Activated gamma-delta T cell treated with anti-CD3 and anti-CD28 coated beads, Interleukin-2, amount 50 U/mL, for 16 hours (primary cell): ENCODE measurements around the gene PSPC1.

Experiments used
- DNase-seq: peaks from one replicate; pipeline ENCODE4 v3.0.0-alpha.2; 2020; ENCODE audit warnings: low read depth

The PSPC1 gene

GRCh38 chr13:19673473-19674430, 109.0 kb downstream of the PSPC1 start:
- DNase-seq: no peak

- no peak for DNase-seq
These were observed 109.8 kb downstream of the PSPC1 start for GRCh38 chr13:19672990-19673389.

DNA sequence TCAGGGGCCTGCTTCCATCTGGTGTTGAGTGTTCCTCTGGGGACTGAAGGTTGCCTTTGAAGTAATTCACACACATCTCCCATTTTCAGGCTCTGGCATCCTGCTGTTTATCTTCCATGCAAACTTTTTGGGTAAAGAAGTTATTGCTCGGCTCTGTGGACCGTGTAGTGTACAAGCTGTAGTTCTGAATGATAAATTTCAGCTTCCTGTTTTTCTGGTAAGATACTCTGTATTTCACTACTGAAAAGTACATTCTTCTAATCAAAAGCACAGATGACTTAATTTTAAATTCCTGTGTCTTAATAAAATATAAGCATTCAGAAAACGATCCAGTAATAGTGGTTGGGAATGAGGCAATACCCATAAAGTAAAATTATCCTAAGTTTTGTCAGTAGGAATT, 112.6 kb downstream of the PSPC1 start:
- DNase-seq: no peak

- no peak for DNase-seq
These were observed 114.0 kb downstream of the PSPC1 start for GRCh38 chr13:19668778-19669177.

GRCh38 chr13:19665427-19665859, 117.3 kb downstream of the PSPC1 start:
- DNase-seq: no peak

GRCh38 chr13:19664481-19665230, 118.1 kb downstream of the PSPC1 start:
- DNase-seq: no peak

DNA sequence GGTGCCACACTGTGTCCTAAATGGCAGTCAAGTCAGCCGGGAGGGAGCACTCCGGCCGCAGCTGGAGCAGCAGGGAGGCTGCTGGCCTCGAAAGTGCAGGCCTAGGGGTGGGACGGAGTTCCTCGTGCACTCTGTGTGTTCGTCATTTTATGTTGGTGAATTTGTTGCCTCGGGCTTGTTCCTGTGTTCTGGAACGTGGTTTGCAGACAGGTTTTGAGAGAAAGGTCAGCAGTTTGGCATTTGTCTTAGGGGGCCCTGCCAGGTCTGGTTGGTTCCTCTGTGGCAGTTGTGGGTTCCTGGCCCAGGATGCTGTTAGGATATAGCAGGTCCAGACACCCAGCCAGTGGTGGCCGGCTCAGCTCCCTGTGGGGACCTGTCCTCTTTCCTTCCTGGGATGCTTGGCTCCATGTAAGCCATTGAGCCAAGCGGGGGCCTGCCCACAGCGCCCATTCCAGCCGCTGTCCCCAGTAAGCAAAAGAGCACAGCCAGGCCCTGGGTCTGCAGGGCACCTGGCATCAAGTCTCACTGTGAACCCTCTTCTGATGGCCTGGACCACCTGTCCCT, 119.2 kb downstream of the PSPC1 start:
- DNase-seq: no peak

DNA sequence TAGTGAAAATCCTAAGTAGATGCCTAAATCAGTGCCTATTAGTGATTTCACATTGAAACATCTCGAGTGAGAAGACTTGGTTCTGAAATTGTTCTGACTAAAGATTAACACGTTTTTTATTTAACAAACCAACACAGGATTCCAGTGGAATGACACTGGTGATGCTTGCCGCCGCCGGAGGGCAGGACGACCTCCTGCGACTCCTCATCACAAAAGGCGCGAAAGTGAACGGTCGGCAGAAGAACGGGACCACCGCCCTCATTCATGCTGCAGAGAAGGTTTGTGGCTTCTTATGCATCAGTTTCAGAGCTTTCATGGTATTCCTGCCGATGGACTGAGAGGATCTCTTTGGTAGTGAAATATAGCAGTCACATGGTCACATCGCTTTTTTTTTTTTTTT, 121.2 kb downstream of the PSPC1 start:
- no peak for DNase-seq

GRCh38 chr13:19661126-19661525, 121.6 kb downstream of the PSPC1 start:
- no peak for DNase-seq

GRCh38 chr13:19658831-19659230, 123.9 kb downstream of the PSPC1 start:
- DNase-seq: no peak

DNA sequence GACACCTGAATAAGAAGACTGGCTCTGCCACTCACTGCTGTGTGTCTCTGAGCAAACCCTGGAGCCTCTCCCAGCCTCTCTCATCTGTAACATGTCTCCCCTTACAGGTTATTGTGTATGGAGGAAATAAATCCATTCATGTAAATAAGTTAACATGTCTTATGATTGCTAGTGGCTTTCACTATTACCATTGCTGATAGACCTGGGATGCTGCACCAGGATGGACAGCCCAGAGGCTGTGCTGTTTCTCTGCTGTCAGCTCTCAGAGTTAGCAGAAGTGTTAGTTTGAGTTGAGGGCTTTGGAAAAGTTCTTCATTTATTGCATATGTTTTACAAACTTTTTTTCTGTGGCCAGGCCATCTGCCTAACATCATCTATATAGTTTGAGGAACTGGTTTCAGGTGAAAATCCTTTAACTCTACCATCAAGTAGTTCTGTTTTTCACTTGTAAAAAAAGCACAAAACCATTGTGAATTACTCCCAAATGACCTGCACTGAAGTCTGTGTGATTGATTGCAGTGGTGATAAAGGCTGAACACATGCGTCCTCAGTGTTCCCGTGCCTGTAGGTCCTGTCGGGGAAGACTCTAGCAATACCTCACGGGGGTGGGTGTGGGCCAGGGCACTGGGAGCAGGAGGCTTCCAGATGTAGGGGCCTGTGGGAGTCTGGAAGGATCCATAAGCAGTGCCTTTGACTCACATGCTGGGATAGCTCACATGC, 124.7 kb downstream of the PSPC1 start:
- DNase-seq: no peak
